Measurements from ENCODE around the gene MOCS3.

Gene MOCS3, protein sequence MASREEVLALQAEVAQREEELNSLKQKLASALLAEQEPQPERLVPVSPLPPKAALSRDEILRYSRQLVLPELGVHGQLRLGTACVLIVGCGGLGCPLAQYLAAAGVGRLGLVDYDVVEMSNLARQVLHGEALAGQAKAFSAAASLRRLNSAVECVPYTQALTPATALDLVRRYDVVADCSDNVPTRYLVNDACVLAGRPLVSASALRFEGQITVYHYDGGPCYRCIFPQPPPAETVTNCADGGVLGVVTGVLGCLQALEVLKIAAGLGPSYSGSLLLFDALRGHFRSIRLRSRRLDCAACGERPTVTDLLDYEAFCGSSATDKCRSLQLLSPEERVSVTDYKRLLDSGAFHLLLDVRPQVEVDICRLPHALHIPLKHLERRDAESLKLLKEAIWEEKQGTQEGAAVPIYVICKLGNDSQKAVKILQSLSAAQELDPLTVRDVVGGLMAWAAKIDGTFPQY

DNA sequence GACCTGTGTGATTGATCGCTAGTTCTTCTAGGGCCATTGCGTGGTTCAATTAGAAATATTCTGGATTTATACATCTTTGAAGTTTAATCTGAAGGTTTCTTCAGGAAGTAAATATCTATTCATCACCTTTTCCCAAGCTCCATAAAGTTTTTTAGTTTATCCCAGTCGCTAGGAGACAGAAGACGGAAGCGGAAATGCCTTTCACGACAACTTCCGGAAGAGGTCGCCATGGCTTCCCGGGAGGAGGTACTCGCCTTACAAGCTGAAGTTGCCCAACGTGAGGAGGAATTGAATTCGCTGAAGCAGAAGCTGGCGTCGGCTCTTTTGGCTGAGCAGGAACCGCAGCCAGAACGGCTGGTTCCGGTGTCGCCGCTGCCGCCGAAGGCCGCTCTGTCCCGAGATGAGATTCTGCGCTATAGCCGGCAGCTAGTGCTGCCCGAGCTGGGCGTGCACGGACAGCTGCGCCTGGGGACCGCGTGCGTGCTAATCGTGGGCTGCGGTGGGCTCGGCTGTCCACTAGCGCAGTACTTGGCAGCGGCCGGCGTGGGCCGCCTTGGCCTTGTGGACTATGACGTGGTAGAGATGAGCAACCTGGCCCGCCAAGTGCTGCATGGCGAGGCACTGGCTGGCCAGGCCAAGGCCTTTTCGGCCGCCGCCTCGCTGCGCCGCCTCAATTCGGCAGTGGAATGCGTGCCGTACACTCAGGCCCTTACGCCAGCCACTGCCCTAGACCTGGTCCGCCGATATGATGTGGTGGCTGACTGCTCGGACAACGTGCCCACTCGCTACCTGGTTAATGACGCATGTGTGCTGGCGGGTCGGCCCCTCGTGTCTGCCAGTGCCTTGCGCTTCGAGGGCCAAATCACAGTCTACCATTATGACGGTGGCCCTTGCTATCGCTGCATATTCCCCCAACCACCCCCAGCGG is at the start of gene MOCS3:
Gene MOCS3, plus strand, starts transcription at position 204 of the 928 bp plus-strand sequence. Its CDS starts 25 bp downstream, at position 229.
- peak; percentile 94 for DNase-seq

DNA sequence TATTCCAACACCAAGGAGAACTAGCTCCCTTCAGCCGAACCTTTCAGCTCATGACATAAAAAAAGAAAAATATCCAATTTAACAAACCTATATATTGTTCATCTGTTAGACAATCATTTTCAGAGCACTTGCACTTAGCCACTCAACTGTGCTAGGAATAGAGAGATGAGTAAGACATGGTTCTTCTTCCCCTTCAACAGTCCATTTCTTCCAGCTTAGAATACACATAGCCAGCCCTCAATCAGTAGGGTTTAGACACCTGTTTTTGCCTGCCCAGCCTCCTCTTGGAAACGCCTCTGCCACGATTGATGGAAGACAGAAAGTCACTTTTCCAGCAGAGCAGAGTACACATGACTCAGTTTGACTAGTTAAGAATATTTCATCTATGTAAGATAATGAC is 49.2 kb upstream of the MOCS3 start:
- DNase-seq = no peak

DNA sequence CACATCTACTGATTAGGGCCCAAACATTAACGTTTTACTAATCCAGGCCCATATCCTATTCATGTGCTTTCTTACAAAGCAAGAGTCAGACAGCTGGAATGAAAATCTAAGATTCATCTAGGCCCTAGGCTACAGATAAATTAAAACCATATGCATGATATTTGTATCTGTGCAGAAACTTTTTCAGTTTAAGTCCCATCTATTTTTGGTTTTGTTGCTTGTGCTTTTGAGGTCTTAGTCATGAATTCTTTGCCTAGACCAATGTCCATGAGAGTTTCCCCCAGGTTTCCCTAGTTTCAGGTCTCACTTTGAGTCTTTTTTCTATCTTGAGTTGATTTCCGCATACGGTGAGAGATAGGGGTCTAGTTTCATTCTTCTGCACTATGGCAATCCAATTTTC is 47.6 kb upstream of the MOCS3 start:
- DNase-seq = no peak

- no peak for DNase-seq
Measured at GRCh38 chr20:50911716-50912115, 46.9 kb upstream of the MOCS3 start.

GRCh38 chr20:50913690-50914375 is 44.8 kb upstream of the MOCS3 start:
- DNase-seq = no peak

DNA sequence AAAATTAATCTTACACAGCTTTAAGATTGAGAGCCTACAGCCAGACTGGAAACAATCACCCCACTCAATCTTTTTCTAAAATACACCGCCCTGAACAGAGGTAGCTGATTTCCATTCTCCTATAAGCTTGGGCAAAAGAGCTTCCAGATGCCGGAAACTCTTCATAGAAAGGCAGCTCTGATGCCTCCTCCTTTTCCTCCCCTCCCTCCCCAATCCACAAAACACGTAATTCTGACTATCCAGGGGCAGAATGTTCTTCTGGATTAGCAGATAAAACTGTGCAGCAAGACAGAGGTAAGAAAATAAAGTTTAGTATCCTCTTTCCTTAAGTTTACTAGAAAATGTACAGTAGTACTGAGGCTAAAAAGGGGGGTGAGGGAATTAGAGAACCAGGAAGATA is 43.2 kb upstream of the MOCS3 start:
- no peak for DNase-seq

DNA sequence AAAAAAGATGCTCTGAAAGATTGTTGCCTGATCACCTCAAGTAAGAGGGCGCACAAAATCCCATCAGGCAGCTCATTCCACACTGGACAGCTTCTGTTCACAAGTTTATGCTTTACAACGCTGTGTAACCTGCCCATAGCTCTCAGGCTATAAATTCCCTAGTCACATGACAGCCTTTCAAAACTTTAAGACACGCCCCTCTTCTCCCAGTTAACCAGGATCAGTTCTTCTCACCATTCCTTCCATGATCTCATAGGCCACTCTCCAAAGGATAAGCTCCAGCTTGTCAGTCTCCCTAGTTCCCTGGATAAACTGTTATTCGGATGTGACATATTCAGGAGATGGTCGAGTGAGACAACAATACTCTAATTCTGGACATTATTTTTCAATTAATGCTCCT is 42.4 kb upstream of the MOCS3 start:
- no peak for DNase-seq

DNA sequence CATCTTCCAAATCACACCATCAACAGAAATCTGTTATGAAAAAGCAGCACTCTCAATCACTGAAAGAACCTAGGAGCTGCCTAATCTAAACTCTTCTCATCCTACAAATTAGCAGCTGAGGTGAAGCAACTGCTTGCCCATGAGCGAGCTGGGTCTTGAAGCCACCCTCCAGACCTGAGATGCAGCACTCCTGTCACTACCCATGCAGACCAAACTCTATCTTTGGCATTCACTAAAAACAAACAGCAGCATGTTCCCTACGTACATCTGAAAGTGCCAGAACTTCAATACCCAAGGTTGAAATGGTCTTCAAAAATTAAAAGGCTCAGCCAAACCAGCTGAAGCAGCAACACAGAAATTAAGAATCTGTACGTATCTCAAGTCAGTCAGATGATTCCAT is 41.7 kb upstream of the MOCS3 start:
- DNase-seq = no peak

DNA sequence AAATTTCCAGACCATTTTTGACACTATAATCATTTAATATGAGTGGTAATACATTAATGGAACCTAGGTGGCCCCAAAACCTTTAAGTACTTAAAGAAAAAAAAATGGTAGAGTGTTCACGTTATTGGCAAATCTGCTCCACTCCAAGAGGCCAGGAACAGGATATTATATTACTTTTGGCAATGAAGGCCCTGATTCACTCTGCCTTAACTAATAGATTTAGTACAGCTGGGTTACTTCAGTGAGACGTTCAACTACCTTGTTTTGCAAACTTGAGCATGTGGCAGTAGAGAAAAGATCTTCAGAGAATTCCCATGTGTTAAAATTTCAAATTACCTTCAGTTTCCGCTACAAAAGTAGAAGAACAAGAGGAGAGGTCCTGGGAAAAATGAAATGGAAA is 40.2 kb upstream of the MOCS3 start:
- DNase-seq = no peak

DNA sequence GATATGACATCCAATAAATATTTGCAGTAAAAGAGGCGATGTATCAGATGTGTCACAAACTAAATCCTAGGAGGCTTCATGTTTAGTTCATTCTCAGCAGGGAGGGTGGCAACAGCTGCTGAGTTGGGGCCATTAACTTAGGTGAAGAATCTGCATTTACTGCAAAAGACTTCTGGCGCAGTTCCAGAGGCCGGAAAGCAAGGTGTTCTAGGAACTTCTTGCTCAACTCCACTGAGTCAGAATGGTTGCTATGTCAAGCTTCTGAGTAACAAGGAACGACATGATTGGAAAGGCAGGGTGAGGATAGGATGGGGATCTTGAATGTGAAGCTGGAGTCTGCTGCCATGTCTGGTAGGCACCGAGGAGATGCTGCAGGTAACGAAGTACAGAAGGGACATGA is 39.1 kb upstream of the MOCS3 start:
- DNase-seq = peak; percentile 48

- no peak for DNase-seq
Measured at GRCh38 chr20:50920997-50921396, 37.6 kb upstream of the MOCS3 start.

GRCh38 chr20:50921803-50922501 is 36.7 kb upstream of the MOCS3 start:
- DNase-seq = no peak

- no peak for DNase-seq
Measured at GRCh38 chr20:50924261-50924920, 34.2 kb upstream of the MOCS3 start.

GRCh38 chr20:50926530-50926929 is 32.1 kb upstream of the MOCS3 start:
- no peak for DNase-seq

GRCh38 chr20:50928469-50928868 is 30.1 kb upstream of the MOCS3 start:
- DNase-seq = no peak

GRCh38 chr20:50929299-50930138 is 29.1 kb upstream of the MOCS3 start:
- peak; percentile 96 for DNase-seq

DNA sequence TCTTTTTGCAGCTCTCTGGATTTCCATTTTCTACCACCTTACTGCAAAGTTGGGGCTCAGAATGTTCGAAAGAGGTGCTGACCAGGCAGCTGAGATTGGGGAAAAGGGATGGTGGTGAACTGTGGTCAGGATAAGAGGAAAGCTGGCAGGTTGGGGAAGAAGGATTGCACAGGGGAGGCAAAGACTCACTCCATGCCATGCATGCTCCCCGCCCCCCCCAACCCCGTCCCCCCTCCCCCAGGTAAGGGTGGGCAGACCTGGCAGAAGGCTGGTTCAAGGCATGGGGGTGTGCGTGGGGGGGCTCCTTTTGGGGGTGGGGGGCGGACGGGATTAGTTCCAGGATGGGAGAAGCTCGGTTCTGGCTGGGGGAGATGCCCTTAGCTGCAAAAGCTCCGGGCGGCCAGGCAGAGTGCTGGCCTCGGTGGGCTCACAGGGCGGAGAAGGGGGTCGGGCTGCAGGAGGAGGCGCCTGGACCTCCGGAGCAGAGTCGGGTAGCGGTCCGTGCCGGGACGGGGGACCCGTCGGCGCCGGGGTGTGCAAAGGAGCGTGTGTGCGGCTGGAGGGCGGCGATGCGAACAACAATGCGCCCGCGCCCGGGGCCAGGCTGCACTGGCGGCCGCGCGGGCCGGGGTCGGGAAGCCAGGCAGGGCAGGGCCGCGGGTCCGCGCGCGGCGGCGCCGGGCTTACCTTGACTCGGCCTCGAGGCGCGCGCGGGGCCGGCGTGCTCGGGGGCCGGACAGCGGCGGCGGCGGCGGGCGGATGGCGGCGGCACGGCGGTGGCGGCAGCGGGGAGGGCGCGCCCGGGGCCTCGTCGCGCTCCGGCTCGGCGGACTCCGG is 28.3 kb upstream of the MOCS3 start:
- peak; percentile 29 for DNase-seq

GRCh38 chr20:50930976-50931305 is 27.7 kb upstream of the MOCS3 start:
- DNase-seq = no peak

DNA sequence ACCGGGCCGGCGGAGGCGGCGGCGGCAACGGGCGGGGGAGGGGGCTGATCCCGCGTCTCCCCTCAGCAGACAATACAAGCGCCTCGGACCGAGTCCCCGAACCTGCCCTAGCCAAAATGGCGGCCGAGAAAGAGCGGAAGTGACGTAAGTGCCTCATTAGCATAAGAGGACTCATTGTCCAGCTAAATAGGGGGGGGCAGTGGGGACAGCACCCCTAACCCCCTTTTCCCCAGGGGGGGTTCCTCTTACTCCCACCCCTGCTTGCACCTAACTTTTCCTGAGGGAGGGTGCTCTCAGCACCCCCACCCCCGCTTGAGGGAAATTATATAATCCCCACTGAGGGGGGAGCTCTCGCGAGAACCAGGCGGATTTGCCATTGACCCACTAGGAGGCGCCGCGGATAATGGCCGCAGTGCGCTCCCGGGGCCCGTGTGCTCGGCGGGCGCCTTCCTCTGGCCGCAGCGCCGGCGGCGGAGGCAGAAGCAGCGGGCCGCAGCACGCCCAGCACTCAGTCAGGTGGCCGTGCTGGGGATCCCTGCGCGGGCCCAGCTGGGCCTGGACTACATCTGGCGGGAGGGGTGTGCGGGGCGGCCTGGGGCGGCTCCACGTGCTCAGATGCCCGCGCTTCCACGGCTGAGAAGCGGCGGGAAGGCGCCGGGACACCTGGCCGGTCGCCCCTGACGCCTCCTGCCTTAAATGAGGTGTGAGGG is 27.2 kb upstream of the MOCS3 start, which contains the start of gene ADNP:
Gene ADNP, minus strand, starts transcription at position 132 of the 710 bp plus-strand sequence. CDS start 27,441 bp downstream, outside the sequence.
- peak; percentile 95 for DNase-seq

All from RPMI8226 (cell line).